NCI-H2171 (cell line): Measurements from ENCODE around the gene NR4A3.

ENCODE experiments used
- DNase-seq: peaks from one replicate; lab custom pipeline; 2025; lab: John Stamatoyannopoulos, UW

NR4A3 gene

DNA sequence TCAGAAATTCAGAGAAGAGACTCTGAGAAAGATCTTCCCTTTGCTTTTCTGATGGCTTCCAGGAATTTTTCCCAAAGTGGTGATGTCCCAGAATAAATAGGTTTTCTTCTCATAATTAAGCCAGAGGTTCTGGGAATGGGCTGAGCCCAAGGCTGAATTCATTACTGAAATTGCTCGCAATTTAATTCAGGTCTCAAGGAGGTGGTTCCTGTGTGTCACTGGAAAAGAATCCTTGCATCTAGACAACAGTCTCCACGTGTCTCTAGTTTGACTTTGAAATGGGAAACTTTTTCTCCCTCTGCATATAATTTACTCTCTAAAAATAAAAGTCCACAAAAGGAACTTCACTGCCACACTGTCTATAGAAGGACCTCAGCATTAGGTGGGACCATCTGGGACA, 57.0 kb downstream of the NR4A3 start:
- DNase-seq, result no peak

DNA sequence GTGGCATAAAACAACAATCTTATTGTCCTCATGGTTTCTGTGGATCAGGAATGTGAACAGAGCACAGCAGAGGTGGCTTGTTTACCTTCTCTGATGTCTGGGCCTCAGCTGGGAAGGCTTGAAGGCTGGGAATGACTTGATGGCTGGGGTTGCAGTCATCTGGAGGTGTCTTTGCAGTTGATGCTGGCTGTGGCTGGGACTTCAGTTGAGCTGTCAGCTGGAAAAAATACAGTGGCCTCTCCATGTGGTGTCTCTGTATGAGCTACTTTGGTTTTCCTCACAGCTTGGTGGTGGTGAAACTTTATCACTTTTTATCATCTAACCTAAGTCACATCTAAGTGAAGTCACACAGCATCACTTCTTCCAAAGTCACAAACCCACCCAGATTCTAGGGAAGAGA, 60.1 kb downstream of the NR4A3 start:
- DNase-seq, result no peak

DNA sequence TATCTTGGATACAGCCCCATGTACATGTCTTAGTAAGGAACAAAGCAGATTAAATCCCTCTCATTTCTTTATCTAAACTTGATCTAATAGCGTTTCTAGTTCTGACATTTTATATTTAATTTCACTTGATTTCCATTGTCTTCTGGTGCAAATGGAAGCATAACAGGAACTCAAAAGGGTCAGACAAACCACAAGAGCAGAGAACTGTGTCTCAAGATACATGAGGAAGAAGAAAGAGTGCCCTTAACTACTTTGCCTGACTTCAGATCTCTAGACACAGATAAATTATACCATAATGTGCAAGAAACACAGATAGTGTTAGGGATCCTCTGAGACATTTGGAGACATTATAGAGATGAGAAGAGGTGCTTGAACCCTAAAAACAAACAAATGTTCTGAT, 64.1 kb downstream of the NR4A3 start:
- no peak for DNase-seq

DNA sequence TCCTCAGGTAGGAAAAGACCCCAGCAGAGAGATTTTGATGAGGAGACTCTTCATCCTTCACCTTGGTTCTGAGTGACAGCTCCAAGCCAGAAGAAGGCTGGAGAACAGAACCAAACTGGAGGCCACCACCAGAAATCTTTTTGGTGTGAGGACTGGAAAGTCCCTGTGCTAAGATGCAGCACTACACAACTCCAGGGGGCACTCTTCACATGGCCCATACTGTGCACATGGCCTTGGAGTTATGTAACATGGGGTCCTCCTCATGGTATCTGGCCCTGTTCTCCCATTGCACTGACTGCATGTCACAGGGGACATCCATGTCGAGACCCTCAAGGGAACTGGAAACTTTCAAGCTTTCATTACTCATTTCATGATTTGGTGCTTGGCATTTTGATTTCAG, 67.4 kb downstream of the NR4A3 start:
- DNase-seq, result no peak

DNA sequence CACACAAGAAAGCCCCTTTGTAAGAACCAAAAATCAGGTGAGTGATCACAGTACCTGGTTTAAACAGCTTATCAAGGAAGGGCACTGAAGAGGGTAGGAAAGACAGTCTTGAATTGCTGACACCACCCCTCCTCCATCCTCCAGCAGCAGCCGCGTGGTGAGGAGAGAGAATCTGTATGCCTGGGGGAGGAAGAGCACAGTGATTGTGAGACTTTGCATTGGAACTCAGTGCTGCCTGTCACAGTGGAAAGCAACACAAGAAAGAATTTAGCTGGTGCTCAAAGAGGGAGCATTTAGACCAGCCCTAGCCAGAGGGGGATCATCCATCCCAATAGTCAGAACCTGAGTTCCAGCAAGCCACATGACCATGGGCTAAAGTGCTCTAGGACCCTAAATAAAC, 73.1 kb downstream of the NR4A3 start:
- DNase-seq, result no peak

DNA sequence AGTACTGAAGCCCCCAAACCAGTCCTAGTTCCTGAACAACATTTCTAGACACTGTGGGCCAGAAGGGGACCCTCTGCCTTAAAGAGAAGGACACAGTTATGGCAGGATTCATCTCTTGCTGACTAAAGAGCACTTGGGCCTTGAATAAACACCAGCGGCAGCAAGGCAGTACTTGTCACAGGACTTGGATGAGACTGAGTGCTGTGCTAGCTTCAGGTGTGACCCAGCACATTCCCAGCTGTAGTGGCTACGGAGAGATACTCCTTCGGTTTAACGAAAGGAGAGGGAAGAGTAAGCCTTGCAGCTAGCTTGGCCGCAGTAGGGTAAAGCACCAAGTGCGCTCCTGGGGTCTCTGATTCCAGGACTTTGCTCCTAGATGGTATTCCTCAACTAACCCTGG, 73.8 kb downstream of the NR4A3 start:
- no peak for DNase-seq

DNA sequence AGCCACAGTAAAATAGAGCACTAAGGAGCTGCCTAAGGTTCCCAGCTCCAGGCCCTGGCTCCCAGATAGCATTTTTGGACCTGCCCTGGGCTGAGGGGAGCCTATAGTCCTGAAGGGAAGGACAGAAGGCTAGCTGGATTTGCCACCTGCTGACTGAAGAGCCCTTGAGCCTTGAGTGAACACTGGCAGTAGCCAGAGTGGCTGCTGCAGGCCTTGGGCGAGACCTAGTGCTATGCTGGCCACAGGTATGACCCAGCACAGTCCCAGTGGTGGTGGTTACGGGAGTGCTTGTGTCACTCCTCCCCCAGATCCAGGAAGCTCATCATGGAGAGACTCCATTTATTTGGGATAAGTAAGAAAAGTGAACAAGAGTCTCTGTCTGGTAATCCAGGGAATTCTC, 74.4 kb downstream of the NR4A3 start:
- DNase-seq, result no peak

DNA sequence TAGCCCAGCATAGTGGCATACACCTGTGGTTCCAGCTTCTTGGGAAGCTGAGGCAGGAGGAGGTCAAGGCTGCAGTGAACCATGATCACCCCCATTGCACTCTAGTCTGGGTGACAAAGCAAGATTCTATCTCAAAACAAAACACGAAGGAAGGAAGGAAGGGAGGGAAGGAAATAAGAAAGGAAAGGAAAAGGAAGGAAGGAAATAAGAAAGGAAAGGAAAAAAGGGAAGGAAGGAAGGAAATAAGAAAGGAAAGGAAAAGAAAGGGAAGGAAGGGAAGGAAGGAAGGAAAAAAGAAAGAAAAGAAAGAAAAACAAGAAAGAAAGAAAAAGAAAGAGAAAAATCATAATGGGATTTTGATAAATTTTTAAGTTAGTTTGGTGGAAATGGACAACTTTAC, 81.7 kb downstream of the NR4A3 start:
- no peak for DNase-seq

DNA sequence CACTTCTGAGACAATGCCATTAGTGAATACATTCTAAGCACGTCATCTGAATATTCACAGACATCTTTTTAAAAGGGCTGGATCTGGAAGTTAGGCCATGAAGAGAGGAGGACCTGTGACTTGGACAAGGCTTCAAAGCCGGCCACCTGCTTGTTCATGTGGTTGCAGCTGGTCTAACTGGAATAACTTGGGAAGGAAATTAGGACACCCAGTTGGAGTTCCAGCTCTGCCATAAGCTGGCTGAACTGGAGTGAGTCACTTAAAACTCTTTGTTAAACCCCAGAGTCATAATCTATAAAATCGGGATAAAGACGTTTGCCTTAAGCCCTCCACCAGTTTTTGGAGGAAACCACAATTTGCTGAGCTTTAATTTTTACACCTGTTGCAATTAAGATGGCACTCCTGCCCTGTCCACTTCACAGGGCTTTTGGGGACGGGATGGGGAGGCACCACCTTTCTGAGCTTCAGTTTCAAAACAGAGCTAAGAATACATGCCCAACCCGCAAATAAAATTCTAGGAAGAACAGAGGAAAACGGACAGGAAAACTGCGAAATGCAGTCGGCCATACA, 84.2 kb downstream of the NR4A3 start:
- DNase-seq, result no peak

DNA sequence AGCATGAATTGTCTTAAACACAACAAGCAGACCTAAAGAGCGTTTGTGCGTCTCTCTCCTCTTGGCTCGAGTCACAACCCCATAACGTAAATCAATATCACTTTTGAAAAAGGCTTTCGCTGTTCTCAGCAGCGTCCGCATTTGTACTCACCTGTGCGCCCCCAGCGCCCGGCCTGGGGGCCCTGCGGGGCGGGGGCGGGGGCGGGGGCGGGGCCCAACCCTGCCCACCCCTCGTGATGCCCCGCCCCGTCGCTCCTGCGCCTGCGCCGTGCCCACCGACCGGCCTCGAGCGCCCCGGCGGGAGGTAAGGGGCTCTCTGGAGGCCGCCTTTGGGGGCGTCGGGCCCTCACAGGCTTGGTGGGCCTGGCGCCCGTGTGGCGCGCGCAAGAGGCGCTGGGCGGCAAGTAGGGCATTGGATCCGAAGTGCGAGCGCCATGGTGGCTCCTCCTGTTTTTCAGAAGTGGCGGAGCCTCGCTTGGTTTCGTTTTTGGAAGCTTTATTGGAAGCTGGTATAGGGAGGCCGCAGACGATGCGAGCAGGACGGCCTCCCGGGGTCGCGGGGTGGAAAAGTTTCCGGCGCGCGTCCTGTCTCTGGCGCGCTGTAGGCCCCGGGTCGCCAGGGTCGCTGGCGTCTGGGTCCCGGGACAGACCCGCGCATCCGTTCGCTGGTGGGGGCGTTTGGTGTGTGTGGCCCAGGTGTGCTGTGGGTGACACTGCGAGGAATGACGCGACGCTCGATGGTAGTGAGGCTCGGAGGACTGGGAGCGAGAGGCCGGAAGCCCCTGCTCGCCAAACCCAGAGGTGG, 84.9 kb downstream of the NR4A3 start, which contains the start of gene STX17:
Gene STX17, plus strand, starts transcription at position 252 of the 805 bp plus-strand sequence. CDS start 8,586 bp downstream, outside the sequence.
- peak; percentile 83 for DNase-seq

DNA sequence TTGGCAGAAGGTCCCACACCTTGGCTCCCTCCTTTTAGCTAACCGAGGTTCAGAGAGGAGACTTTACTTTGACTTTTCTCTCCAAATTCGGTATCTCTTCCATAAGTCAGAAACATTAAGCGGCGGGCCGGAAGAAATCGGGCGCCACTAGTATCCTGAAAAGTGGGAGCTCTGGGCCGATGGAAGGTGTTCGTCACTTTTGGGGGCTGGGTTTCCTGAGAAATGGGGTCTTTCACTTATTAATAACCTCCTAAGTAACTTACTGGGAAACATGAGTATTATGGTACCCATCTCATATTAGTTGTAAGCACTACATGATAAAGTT, 85.5 kb downstream of the NR4A3 start:
- no peak for DNase-seq

DNA sequence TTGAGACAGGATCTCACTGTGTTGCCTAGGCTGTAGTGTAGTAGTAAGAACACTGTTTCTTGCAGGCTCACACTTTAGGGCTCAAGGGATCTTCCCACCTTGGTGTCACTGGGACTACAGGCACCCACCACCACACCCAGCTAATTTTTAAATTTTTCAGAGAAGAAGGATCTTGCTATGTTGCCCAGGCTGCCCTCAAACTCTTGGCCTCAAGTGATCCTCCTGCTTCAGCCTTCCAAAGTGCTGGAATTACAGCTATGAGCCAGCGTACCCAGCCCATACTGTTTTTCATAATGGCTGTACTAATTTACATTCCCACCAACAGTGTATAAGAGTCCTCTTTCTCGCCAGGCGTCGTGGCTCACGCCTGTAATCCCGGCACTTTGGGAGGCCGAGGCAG, 89.9 kb downstream of the NR4A3 start:
- no peak for DNase-seq
